GM21515 (cell line): ENCODE measurements around the gene LHX4.

Experiments used
- ATAC-seq: cut with Tn5 transposase; IDR thresholded peaks from one replicate; pipeline ENCODE4 v1.9.1; 2021; ENCODE audit not compliant: unreplicated experiment

Gene LHX4

GRCh38 chr1:180225403-180225802 is 4.7 kb upstream of the LHX4 start:
- ATAC-seq: no peak

- no peak for ATAC-seq
These were observed 2.0 kb upstream of the LHX4 start for GRCh38 chr1:180227861-180228647.

GRCh38 chr1:180228648-180229482 is 1.2 kb upstream of the LHX4 start:
- no peak for ATAC-seq

GRCh38 chr1:180230416-180230790 is 339 bp downstream of the LHX4 start:
- no peak for ATAC-seq

GRCh38 chr1:180230791-180231505 is 884 bp downstream of the LHX4 start:
- ATAC-seq: no peak

- no peak for ATAC-seq
These were observed 1.4 kb downstream of the LHX4 start for GRCh38 chr1:180231506-180231921.

GRCh38 chr1:180231936-180232335 is 1.9 kb downstream of the LHX4 start:
- ATAC-seq: no peak

- ATAC-seq: no peak
These were observed 2.5 kb downstream of the LHX4 start for GRCh38 chr1:180232521-180233043.

GRCh38 chr1:180233191-180234011 is 3.3 kb downstream of the LHX4 start:
- ATAC-seq: no peak

- no peak for ATAC-seq
These were observed 4.5 kb downstream of the LHX4 start for GRCh38 chr1:180234369-180235076.

- ATAC-seq: no peak
These were observed 5.0 kb downstream of the LHX4 start for GRCh38 chr1:180235077-180235501.

GRCh38 chr1:180235502-180236239 is 5.6 kb downstream of the LHX4 start:
- no peak for ATAC-seq

- ATAC-seq: no peak
These were observed 6.8 kb downstream of the LHX4 start for GRCh38 chr1:180236698-180237509.

- ATAC-seq: no peak
These were observed 7.9 kb downstream of the LHX4 start for GRCh38 chr1:180237869-180238476.

GRCh38 chr1:180238675-180239074 is 8.6 kb downstream of the LHX4 start:
- no peak for ATAC-seq

GRCh38 chr1:180239145-180240096 is 9.4 kb downstream of the LHX4 start:
- ATAC-seq: no peak
